GM23248 (cell line): ENCODE measurements around the gene RIC3. TPM values are rescaled to one million over a fixed set of nuclear protein-coding genes. Genes with fewer than 3 reads are reported as not detected.

Source experiments
- DNase-seq: peaks from one replicate; pipeline ENCODE4 v3.0.0-alpha.2; 2015
- H2AFZ ChIP-seq: fragments of 200-600 bp; sonication (generic); 2 replicates; pipeline ENCODE4 v1.6.1; 2016; ENCODE audit warnings: antibody characterized with exemption
- H3F3A ChIP-seq: fragments of 200-600 bp; sonication (generic); 2 replicates; pipeline ENCODE4 v1.6.1; 2016; ENCODE audit warnings: mild to moderate bottlenecking, antibody characterized with exemption, mixed run types; ENCODE audit not compliant: insufficient read depth
- H3K27ac ChIP-seq: fragments of 200-600 bp; sonication (generic); 2 replicates; pipeline ENCODE4 v1.5.1; 2016; ENCODE audit warnings: mild to moderate bottlenecking
- H3K27me3 ChIP-seq: fragments of 200-600 bp; sonication (generic); replicated peaks from 2 replicates; pipeline ENCODE4 v1.6.1; 2016; ENCODE audit warnings: mild to moderate bottlenecking; ENCODE audit not compliant: insufficient read depth
- H3K36me3 ChIP-seq: fragments of 200-600 bp; sonication (generic); 2 replicates; pipeline ENCODE4 v1.6.1; 2016; ENCODE audit warnings: low read depth, mild to moderate bottlenecking
- H3K4me1 ChIP-seq: fragments of 200-600 bp; sonication (generic); 2 replicates; pipeline ENCODE4 v1.6.1; 2016; ENCODE audit warnings: mild to moderate bottlenecking; ENCODE audit not compliant: insufficient read depth
- H3K4me2 ChIP-seq: fragments of 200-600 bp; sonication (generic); one replicate; pipeline ENCODE4 v1.6.1; 2016; ENCODE audit warnings: mild to moderate bottlenecking; ENCODE audit not compliant: unreplicated experiment
- H3K4me3 ChIP-seq: fragments of 200-600 bp; sonication (generic); 2 replicates; pipeline ENCODE4 v1.5.1; 2016; ENCODE audit warnings: mild to moderate bottlenecking
- H3K79me2 ChIP-seq: fragments of 200-600 bp; sonication (generic); 2 replicates; pipeline ENCODE4 v1.6.1; 2016; ENCODE audit warnings: mild to moderate bottlenecking; ENCODE audit not compliant: insufficient read depth
- H3K9ac ChIP-seq: fragments of 200-600 bp; sonication (generic); 2 replicates; pipeline ENCODE4 v1.6.1; 2016; ENCODE audit warnings: mild to moderate bottlenecking
- H3K9me2 ChIP-seq: fragments of 200-600 bp; sonication (generic); 2 replicates; pipeline ENCODE4 v1.6.1; 2016; ENCODE audit warnings: mixed run types, mild to moderate bottlenecking, moderate library complexity; ENCODE audit not compliant: insufficient read depth
- H3K9me3 ChIP-seq: fragments of 200-600 bp; sonication (generic); one replicate; pipeline ENCODE4 v1.6.1; 2017; ENCODE audit warnings: low read depth
- H4K20me1 ChIP-seq: fragments of 200-600 bp; sonication (generic); 2 replicates; pipeline ENCODE4 v1.6.0; 2016; ENCODE audit not compliant: insufficient read depth
- EZH2 ChIP-seq: fragments of 200-600 bp; sonication (generic); IDR thresholded peaks from 2 replicates; pipeline ENCODE4 v1.6.1; 2018; ENCODE audit warnings: antibody characterized with exemption, mild to moderate bottlenecking; ENCODE audit not compliant: insufficient read depth, poor library complexity, severe bottlenecking
- EZH2phosphoT487 ChIP-seq: fragments of 200-600 bp; sonication (generic); IDR thresholded peaks from 2 replicates; pipeline ENCODE4 v1.6.1; 2018; ENCODE audit warnings: antibody characterized with exemption, moderate library complexity, mild to moderate bottlenecking, low read depth; ENCODE audit not compliant: insufficient read depth
- WGBS, 2 experiments: methylation state at CpG; one replicate each; pipeline ENCODE4 v1.1.6; 2015 to 2017; ENCODE audit warnings: low lambda C conversion rate in 2 of 2, low coverage in 1 of 2; ENCODE audit errors: missing lambda C conversion rate in 2 of 2; 5-methylcytosine and 5-hydroxymethylcytosine counted together
- in situ Hi-C: fragments of 300-500 bp; cut with MboI; formaldehyde crosslinking; loops from 2 replicates; pipeline ENCODE4 v1.15.0; 2020
- polyA plus RNA-seq: library from polyadenylated mRNA; unstranded; fragments of >200 nt; fragmentation: Nextera tagmentation; extraction: Ambion mirVana; gene quantifications from 2 replicates; pipeline ENCODE4 v1.2.1, GENCODE V29; 2016
- total RNA-seq: library from RNA; depleted of rRNA; stranded (reverse); fragments of >200 nt; shearing (Covaris generic); gene quantifications from 2 replicates; pipeline ENCODE4 v1.2.3, GENCODE V29; 2014

Gene RIC3
- total and polyA plus RNA-seq, 2 experiments from 2014 or later: 0.06 TPM; not detected in 1

DNA sequence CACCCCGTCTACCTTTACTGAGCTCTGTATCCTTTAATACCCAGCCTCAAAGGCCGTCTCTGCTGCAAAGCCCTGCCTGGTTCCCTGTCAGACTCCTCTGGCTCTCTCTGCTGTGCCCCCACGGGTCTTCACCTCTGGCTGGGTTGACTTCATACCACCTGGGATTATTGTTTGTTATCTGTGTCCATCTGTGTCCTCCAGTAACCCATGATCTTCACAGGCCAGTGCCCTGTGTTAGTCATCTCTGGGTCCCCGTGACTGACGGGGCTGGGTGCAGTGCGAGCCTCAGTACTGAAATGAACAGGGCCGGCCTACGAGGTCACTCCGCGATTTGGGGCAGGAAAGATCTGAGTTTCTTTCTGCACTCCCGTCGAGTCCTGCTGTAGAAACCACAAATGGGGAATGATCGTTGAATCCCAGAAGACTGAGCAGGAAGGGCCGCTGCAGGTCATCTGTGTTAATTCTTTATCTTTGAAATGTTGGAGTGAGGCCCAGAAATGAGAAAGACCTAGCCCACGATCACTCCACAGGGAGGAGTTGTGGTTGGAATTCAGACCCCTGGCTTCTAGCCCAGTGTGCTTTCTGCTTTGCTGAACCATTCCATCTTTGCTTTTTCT lies 100.1 kb downstream of the RIC3 start:
- DNase-seq: peak; percentile 83
- TF ChIP-seq EZH2 (no peak), EZH2phosphoT487 (no peak)
- Histone ChIP-seq H3K4me2 (peak overlapping the region; percentile 65), H4K20me1 (no peaks in the 10 kb centered on the region), H3K36me3 (no peaks in the 10 kb centered on the region), H3K27me3 (no peaks in the 10 kb centered on the region), H3K9me2 (no peaks in the 10 kb centered on the region), H3K4me1 (peaks cover 17% of the 10 kb centered on the region), H2AFZ (peak overlapping the region; percentile 56), H3K4me3 (peak overlapping the region; percentile 27), H3K9ac (peak overlapping the region; percentile 34; the same call in 1 of the 2 replicates), H3K27ac (peak overlapping the region; percentile 37), H3K79me2 (no peaks in the 10 kb centered on the region), H3F3A (peaks cover 15% of the 10 kb centered on the region), H3K9me3 (no peaks in the 10 kb centered on the region)
- 16 to 20% methylated on average over 15 of the region's 15 CpGs for WGBS, 2 experiments
- in situ Hi-C loops: no loop called here

DNA sequence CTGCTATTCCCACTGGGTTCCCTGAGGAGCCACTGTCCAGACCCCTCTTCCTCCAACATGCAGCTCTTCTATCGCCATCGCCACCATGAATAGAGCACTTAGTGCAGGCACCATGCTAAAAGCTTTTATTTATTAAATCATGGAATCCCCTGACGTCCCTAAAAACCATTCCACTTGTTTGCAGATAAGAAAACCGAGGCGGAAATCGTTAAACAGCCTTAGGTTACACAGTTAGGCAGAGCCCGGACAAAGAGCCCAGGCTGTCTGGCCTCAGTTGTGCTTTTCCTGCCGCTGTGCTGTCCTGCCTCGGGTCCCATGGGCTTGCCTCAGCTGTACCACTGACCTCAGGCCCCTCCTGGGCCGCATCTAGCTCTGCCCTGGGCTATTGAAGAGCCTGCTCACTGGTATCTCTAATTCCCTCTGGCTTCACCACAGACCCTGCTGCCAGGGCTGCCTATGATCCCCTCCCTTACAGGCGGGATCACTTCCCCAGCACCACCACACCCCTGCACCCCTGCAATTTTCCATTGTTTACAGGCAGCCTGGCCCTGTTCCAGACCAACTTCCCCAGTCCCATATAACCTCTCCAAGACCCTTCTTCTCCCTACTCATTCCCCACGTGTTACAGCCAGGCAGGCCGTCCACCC lies 100.8 kb downstream of the RIC3 start:
- Histone ChIP-seq H3K4me3 (no peak overlapping the region), H3K4me1 (peaks cover 24% of the 10 kb centered on the region), H3K9me3 (no peaks in the 10 kb centered on the region), H3K27ac (peak overlapping the region; percentile 37), H3K79me2 (no peaks in the 10 kb centered on the region), H3K4me2 (no peak overlapping the region), H3K9ac (no peak overlapping the region), H3F3A (peaks cover 21% of the 10 kb centered on the region), H4K20me1 (no peaks in the 10 kb centered on the region), H3K36me3 (no peaks in the 10 kb centered on the region), H3K27me3 (no peaks in the 10 kb centered on the region), H3K9me2 (no peaks in the 10 kb centered on the region), H2AFZ (no peak overlapping the region)
- 82 to 86% methylated on average over 13 of the region's 13 CpGs for WGBS, 2 experiments
- no peak for DNase-seq
- TF ChIP-seq EZH2phosphoT487 (no peak), EZH2 (no peak)
- in situ Hi-C loops: no loop called here

DNA sequence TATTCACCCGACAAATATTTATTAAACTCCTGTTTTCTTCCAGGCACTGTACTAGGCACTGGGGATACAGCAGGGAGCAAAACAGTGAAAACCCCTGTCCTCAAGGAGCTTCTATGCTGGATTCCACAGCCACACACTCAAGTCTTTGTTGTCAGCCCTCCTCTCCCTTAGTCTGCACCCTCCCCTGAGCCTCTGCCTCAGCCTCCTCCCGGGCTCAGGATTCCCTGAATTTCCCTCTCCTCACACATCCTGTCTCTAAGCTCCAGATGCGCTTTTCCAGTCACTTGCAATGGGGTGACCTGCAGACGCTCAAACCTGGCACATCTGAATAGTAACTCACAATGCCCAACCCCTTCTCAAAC lies 101.3 kb downstream of the RIC3 start:
- no peaks in the 10 kb centered on the region for H4K20me1 ChIP-seq
- no peak overlapping the region for H3K27ac ChIP-seq
- H3K4me1 ChIP-seq: peaks cover 29% of the 10 kb centered on the region
- no peak overlapping the region for H2AFZ ChIP-seq
- 92 to 95% methylated on average over 4 of the region's 4 CpGs for WGBS, 2 experiments
- in situ Hi-C loops: no loop called here
- H3K27me3 ChIP-seq: no peaks in the 10 kb centered on the region
- H3K9me2 ChIP-seq: no peaks in the 10 kb centered on the region
- H3F3A ChIP-seq: peaks cover 26% of the 10 kb centered on the region
- no peaks in the 10 kb centered on the region for H3K9me3 ChIP-seq
- H3K36me3 ChIP-seq: no peaks in the 10 kb centered on the region
- TF ChIP-seq EZH2: no peak
- TF ChIP-seq EZH2phosphoT487: no peak
- no peak overlapping the region for H3K9ac ChIP-seq
- no peak overlapping the region for H3K4me2 ChIP-seq
- DNase-seq: no peak
- H3K4me3 ChIP-seq: no peak overlapping the region
- H3K79me2 ChIP-seq: no peaks in the 10 kb centered on the region

DNA sequence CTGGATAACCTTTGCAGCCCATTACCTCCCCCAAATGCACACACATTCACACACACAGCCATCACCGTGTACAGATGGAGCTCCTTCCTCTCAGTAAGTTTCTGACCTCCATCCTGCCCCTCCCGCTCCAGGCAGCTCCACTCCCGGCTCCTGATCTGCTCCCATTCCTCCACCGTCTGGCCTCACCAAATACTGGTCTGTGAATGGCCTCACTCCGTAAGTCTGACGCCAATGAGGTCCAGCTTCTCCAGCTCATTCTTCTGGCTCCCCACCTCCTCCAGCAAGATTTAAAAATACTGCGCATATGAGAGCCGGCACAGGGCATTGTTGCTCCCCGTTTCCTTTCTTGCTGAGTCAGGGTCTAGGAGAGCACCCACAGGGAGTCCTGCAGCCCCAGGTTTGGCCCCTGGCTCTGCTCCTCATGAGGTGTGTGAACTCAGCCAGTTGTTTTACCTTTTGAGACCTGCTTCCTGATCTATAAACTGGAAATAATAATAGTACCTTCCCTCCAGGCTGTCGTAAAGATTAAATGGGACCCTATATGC lies 101.8 kb downstream of the RIC3 start:
- Histone ChIP-seq H3K4me2 (no peak overlapping the region), H3K4me1 (peaks cover 29% of the 10 kb centered on the region), H3K27ac (no peak overlapping the region), H3K9me2 (no peaks in the 10 kb centered on the region), H2AFZ (no peak overlapping the region), H3K36me3 (no peaks in the 10 kb centered on the region), H3K9ac (no peak overlapping the region), H4K20me1 (no peaks in the 10 kb centered on the region), H3K4me3 (no peak overlapping the region), H3K27me3 (no peaks in the 10 kb centered on the region), H3K9me3 (no peaks in the 10 kb centered on the region), H3K79me2 (no peaks in the 10 kb centered on the region), H3F3A (peaks cover 27% of the 10 kb centered on the region)
- TF ChIP-seq EZH2 (no peak), EZH2phosphoT487 (no peak)
- in situ Hi-C loops: no loop called here
- DNase-seq: peak; percentile 15
- 80 to 82% methylated on average over 10 of the region's 10 CpGs for WGBS, 2 experiments
